Measurements from ENCODE around the gene LGI4.
"Not testable (repeated sequence)": the region's sequence is repeated elsewhere in the genome, so short reads cannot be mapped to it uniquely, and the experiment has no call there.

LGI4 gene

DNA sequence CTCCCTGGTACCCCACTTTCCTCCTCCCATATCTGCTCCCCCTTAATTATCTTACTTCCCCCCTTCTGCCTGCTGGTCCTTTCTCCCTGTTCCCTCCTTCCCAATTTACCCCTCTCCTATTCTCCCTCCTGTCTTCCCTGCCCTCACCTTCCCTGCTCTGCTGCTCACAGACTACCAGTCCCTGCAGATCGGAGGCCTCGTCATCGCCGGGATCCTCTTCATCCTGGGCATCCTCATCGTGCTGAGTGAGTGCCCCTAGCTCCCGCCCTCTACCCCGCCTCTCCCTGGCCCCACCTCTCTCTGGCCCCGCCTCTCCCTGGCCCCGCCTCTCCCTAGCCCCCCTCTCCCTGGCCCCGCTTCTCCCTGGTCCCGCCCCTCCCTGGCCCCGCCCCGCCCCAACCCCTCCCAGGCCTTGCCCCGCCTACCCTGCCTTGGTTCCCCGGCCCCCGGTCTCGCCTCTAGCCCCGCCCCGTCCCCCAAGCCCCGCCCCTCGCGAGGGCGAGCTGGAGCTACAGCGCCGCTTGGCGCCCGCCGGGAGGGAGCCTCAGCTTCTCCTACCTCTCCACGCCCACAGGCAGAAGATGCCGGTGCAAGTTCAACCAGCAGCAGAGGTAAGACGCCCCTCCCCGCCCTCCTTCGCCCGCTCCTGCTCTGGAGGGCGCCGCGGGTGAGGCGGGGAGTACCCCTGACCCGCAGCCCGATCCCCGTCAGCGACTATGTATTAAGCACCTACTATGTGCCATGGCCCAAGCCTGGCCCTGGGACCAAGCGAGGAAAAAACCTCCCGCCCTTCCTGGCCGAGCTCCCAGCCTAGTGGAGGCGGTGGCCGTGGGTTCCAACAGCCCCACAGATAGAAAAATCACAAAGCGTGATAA, 6.3 kb upstream of the LGI4 start:
- DNase-seq: no peak

DNA sequence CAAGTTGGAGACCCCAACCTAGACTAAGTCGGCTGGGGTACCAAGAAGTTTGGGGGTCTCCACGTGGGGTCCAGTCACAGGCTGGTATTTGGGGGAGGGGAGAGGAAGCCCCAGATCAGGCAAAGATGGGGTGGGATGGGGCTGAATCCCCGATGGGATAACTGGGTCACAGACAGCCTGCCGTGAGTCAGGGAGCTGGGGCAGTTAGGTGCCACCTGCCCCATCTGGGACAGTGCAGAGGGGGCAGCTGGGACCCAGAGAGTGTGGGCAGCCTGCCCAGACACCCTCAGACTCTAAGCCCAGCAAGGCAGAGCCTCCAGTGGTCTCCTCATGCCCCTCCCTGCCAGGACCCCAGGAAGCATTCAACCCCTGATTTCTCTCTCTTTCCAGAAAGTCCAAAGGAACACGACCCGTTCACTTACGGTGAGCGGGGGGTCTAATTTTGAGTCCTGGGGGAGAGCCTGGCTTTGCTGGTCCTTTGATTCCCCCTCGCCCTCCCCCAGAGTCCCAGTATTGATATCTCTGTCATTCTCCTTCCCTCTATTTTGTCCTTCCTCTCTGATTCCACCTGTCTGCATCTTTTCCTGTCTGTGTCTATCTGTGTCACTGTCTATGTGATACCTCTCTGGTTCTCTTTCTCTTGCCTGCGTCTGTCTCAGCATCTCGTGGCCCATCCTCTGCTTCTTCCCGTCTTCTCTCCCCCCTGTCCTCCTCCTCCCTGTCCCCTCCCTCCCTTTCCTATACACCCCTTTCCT, 5.5 kb upstream of the LGI4 start:
- DNase-seq: no peak

DNA sequence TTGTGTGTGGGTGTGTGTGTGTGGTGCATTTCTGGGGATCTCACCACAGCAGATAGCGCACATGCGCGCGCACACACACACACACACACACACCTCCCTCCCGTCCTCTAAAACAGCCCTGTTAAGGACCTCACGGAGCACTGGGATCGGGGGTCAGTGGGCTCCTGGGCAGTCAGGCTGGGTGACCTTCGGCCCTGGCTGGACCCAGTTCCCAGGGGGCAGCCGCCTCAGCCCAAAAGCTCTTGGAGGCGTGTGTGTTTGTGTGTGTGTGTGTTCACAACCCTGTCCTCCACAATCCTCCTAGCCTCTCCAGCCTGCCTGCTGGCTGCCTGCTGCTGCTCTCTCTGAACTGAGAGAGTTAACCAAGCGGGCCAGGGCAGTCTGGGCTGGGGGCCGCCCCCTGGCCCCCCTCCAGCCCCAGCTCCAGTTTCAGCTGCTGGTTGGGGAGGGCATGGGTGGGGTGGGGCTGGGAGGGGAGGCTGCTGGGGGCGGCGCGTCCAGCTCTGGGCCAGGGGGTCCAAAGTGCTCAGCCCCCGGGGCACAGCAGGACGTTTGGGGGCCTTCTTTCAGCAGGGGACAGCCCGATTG, 3.5 kb upstream of the LGI4 start, which contains the start of gene FXYD1:
Gene FXYD1, plus strand, starts transcription at position 520 of the 588 bp plus-strand sequence. CDS start 1,256 bp downstream, outside the sequence.
- DNase-seq: no peak

DNA sequence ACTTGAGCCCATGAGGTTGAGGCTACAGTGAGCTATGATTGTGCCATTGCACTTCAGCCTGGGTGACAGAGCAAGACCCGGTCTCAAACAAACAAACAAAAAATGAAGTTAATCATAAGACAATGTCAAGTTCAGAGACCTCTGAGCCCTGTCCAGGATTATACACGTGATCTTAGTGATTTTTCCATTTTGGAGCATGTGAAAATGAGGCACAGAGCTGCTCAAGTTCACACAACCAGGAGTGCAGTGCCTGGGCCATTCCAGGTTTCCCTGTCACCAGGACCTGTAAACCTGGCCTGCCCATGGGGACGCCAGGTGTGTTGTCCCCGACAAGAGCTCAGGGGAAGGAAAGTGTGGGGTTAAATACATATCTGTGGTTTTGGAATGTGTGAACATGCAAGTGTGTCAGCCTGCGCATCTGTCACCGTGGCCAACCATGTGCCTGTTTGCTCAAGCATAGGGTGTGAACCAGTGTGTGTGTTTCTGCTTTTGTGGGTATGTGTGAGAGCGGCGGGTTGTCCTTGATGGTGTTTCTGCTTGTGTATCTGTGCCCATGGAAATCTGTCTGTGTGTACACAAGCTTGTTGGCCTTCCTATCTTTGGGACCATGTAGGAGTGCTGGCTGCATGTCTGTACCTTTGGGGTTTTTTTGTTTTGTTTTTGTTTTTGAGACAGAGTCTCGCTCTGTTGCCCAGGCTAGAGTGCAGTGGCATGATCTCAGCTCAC, 2.3 kb upstream of the LGI4 start:
- DNase-seq: no peak

DNA sequence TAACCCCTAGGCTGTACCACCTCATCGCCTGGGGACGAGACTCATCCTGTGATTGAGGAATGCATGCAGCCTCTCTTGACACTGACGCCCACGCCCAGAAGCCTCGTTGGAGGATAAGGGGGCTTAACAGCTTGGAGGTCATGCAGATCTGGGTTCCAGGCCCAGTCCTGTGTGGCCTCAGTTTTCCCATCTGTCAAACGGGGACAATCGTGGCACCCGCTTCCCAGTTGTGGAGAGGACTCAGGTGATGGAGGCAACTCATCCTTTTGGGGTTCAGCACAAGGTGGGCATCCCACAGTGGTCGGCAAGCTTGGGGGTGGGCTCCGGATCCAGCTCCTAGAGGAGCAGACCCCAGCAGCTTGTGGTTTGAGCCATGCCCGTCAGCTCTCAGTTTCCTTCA, 1.4 kb upstream of the LGI4 start:
- no peak for DNase-seq

DNA sequence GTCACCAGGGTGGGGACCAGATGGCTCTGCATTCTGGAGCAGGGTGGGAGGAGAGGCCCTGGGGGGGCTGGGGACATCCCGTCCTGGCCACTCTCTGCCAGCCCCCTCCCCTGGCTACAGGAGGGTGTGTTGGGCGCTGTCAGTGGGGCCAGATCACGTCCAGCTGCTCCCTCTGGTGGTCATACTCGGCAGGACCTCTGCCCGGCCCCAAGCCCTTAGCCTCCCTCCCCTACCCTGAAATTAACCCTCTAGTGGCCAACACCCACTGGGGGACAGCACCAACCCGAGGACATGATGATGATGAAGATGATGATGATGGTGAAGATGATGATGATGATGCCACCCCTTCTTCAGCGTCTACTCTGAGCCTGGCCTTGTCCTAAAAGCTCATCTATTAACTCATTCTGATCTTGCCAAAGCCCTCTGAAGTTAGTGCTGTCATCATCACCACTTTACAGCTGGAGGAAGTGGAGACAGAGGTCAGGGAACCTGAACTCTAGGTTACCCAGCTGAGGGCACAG, 590 bp upstream of the LGI4 start:
- DNase-seq: no peak

DNA sequence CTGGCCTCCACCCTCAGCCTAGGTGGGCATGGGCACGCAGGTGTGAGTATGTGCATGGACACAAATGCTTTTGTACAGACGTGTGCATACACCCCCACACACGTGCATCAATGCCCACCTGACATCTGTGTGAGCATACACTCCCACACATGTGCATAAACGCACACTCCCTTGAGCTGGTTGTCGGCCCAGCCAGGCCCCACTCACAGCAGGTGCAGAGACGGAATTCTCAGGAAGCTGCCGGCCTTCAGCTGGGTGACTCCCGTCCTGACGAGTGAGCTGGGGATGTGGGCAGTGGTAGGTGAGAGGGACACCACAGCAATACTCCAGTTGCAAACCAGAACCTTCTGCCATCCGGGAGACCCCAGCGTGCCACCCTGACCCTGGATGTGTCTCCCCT, 1.0 kb downstream of the LGI4 start:
- no peak for DNase-seq

DNA sequence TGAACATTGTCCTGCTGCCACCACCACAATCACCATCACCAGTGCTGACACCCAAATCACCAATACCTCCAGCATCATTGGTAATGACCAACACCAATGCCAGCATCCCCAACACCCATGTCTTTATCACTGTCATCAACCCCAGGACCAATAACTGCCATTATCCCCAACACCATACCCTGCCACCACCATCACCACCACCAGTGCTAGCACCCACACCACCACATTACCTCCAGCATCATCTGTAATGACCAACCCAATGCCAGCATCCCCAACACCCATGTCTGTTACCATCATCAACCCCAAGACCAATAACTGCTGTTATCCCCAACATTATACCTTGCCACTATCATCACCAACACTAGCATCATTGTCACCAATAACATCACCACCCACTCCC, 2.6 kb downstream of the LGI4 start:
- DNase-seq: no peak

DNA sequence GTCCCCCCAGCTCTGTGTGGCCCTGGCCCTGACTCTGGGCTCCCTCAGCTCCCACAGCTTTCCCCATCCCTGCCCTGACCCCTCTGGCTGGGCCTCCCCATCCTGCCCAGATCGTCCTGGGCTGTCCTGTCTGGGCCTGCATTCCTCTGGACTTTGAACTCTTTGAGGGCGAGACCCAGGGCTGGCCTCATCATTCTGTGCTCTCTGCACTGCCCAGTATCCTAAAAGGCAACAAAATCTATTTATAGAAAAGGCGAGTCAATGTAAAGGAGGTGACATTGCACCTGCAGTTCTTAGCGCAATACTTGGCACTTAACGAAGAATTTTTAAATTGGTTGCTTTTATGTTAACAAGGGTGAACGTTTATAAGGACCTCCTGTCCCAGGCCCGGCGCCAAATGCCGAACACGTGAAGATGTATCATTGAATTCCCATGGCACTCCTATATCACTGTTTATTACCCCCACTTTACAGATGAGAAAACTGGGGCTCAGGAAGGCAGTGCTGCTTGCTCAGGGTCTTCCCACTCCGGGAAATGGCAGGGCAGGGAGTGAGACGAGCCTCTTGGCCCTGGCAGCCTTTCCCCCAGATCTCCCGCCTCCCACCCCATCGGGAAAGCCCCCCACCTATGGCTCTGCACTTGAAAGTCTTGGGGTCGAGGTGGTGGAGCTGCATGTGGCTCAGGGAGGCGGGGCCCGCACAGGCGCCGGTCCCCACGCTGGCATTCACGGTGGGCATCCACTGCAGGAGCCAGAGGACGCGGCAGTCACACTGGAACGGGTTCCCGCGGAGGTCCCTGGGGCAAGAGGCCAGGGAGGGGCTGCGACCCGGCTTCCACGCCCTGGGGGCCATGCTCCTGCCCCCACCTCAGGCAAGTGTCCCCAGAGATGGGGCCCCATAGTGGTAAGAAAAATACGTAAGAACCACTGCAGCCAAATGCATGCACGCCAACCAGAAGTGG, 3.8 kb downstream of the LGI4 start:
- no peak for DNase-seq

DNA sequence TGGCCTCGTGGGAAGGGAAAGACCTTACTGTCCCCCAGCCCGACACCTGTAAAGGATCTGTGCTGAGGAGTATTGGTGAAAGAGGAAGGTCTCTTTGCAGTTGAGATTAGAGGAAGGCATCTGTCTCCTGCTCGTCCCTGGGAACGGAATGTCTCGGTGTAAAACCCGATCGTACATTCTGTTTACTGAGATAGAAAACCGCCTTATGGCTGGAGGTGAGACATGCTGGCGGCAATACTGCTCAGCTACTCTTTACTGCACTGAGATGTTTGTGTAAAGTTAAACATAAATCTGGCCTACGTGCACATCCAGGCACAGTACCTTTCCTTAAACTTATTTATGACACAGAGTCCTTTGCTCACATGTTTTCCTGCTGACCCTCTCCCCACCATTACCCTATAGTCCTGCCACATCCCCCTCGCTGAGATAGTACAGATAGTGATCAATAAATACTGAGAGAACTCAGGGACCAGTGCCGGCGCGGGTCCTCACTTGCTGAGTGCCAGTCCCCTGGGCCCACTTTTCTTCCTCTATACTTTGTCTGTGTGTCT, 5.1 kb downstream of the LGI4 start:
- DNase-seq: not testable (repeated sequence)

DNA sequence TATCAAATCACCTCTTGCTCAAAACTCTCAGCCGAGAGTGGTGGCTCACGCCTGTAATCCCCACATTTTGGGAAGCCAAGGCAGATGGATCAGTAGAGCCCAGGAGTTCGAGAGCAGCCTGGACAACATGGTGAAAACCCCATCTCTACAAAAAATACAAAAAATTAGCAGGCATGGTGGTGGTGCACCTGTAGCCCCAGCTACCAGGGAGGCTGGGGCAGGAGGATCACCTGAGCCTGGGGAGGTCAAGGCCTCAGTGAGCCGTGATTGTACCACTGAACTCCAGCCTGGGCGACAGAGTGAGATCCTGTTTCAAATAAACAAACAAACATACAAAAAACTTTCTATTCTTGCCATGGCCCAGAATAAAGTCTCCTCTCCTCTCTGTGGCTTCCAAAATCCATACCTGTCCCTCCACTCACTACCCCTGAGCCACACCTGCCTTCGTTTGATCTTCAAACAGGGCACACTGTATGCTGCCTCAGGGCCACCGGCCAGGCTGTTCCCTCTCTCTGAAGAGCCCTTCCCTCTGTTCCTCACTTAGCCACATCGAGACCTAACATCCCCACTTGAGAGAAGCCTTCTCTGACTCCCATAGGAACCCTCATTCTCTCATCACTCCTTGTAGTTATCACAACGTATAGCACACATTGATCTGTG, 6.3 kb downstream of the LGI4 start:
- no peak for DNase-seq

DNA sequence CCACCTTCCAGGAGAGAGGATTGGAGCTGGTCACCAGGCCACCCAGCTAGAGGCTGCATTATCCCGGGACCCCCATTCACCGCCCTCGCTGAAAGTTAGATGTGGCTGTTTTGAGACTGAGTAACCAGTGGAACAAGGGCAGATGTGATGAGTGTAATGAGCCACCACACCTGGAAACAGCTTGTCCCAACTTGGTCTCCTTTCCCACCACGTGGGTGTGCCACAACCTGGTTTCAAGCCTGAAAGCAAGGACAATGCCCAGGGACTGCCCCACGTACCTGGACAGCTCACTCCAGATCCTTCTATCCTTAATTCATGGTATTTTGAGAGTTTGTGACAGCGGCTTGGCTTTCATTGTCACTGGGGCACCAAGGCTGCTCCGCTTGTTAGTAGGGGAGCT, 7.0 kb downstream of the LGI4 start:
- DNase-seq: no peak

DNA sequence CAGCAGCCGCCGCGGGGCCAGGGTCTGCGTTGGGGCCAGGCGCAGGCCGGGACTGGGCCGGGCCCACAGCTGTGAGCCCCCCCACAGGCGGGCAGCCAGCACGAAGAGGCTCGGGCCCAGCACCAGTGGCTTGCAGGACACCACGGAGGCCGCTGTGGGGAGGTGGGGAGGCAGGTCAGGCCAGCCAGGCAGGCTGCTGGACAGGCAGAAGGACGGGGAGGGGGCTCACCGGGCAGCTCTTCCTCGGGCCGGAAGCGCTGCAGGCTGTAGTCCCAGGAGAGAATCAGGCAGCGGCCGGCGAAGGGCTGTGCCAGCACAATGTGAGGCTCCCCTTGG, 8.3 kb downstream of the LGI4 start:
- no peak for DNase-seq

DNA sequence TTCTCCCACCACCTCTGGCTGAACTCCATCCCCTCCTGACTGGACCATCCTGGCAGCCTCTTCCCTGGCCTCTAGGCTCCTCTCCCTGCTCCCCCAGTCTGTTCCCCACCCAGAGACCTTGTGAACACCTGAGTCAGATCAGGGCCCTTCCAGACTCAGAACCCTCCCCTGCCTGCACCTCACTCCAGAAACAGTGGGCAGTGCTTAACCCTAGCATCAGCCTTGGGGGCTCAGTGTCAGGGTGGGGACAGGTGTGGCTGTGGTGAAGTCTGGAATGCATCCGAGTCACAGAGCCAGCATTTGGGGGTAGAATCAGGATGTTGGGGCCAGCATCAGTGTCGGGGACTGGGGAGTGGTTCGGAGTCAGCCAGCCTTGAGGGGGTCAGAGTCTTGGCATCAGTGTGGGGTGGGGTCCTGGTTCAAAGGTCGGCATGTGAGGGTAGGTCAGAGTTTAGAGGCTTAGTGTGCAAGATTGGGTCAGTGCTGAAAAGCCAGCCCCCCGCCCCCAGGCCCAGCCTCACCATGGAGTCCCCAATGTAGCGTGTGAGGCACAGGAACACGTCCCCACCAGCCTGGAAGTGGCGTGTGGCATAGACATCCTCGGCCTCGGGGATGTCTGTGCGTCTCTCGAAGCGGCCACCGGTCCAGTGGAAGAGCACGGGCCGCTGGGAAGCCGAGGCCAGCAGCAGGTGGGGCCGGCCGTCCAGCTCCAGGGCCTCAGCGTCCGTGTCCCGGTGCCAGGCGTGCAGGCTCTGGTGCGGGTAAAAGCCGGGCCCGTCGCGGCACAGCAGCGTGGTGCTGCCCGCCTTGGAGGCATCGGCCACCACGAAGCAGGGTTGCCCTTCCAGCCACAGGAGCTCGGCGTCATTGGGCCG, 8.9 kb downstream of the LGI4 start:
- DNase-seq: no peak

DNA sequence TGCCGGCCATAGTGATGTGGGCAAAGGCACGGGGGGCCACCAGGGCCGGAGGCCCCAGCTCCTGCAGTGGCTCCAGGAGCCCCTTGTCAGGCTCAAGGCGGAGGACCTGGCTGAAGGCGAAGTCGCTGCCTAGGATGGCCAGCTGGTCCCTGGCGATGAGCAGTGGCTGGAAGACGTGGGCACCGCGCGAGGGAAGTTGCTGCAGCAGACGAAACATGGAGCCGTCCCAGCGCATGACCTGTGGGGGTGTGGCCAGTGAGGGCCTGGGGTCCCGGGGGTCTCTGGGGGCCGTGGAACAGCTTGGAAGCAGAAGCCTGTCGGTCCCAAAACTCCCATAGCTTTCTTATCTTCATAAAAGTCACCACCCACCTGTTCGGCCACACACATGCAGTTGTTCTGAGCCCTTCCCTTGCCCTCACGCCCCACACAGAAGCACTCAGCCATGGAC, 9.6 kb downstream of the LGI4 start:
- no peak for DNase-seq

DNA sequence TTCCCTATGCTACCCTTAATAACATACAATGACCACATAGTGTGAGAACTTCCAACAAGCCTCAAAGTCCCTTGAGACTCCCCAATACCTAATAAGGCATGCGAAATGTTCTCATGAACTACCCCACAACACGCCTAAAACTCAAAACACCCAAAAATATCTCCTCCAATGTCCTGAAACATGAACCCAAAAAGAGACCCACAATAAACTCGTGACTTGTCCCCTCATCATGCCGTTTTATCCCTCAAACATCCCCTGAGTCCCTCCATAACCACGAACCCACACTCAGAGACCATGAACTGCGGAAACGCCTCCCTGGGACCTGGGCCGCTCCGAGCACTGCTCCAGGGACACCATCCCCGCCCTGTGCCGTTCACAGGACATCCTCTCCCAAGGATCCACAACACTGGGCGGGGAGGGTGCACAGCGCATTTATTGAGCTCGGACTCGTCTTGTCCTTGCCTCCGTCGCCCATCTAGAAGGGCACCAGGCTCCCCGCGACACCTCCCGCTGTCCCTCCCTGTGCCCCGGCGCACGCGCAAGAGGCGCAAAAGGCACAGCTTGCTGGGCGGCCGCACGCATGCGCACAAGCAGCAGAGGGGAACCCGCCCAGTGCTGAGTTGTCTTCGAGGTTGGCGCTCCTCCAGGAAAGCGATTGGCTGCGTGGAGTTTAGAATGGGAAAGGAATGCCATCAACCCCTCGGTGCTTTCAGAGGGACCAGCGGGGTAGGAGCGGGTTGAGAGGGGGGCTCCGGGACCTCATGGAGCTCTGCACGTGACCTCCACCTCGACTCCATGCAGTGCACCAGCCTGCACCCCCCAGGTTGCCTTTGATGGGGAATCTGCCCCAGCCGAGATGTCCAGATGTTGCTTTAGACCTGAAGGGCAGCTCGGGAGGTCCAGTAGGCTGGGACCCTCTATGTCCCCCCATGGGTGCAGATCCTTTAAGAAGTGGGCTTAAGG, 10.5 kb downstream of the LGI4 start:
- DNase-seq: no peak

DNA sequence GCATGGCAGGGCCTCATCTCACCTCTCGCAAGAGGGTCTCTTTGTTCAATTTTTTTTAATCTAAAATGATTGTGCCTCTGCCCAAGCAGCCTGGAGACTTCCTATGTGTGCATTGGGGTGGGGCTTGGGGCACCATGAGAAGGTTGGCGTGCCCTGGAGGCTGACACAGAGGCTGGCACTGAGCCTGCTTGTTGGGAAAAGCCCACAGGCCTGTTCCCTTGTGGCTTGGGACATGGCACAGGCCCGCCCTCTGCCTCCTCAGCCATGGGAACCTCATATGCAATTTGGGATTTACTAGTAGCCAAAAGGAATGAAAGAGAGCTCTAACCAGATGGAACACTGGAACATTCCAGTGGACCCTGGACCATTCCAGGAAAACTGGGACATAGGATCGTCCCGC, 11.3 kb downstream of the LGI4 start:
- DNase-seq: no peak
